ENCODE results near the gene PCLAF. TPM values are rescaled to one million over a fixed set of nuclear protein-coding genes. Genes with fewer than 3 reads are reported as not detected.

Gene PCLAF
- total and polyA plus RNA-seq, 2 of the 4 experiments (the other 2 are of a cell fraction), result 12.9 to 60.5 TPM

GRCh38 chr15:64429448-64429847 is 48.2 kb upstream of the PCLAF start:
- Histone ChIP-seq H4K5ac (ENCODE audit: low read depth, low read length) (no peak overlapping the region), H4K8ac (ENCODE audit: low read depth in 2 of 2, low read length in 2 of 2) (no peak overlapping the region), H3K9me3 (ENCODE audit: control insufficient read depth, insufficient read depth, low read length) (no peaks in the 10 kb centered on the region), H3K9ac (ENCODE audit: low read depth, low read length) (no peak overlapping the region), H2BK20ac (ENCODE audit: low read depth, low read length) (no peak overlapping the region; the same call in 1 of the 2 replicates), H2BK120ac (ENCODE audit: low read depth, low read length) (no peak overlapping the region), H3K4me1 (ENCODE audit: control insufficient read depth, insufficient read depth, low read length) (peaks cover 4% of the 10 kb centered on the region; the same call in 1 of the 2 replicates), H4K91ac (ENCODE audit: insufficient read depth, low read depth, low read length) (no peak overlapping the region), H2AFZ (replicated peaks; ENCODE audit: low read length, poor library complexity) (no peak overlapping the region), H3K14ac (replicated peaks; ENCODE audit: low read depth, low read length) (peak overlapping the region; percentile 35), H2BK5ac (ENCODE audit: low read depth, low read length, poor library complexity, severe bottlenecking) (peak overlapping the region; percentile 77), H3K4me3 (ENCODE audit: insufficient read depth, low read depth, low read length) (no peak overlapping the region), H4K20me1 (ENCODE audit: insufficient read depth, low read length) (no peaks in the 10 kb centered on the region), H3K18ac (ENCODE audit: low read depth, low read length) (peak overlapping the region; percentile 16; the same call in 1 of the 2 replicates), H3K56ac (ENCODE audit: extremely low read depth, insufficient read depth, low read length) (no peak overlapping the region), H3K36me3 (ENCODE audit: control insufficient read depth, insufficient read depth, low read length) (peaks cover 11% of the 10 kb centered on the region), H2BK15ac (ENCODE audit: low read depth, low read length) (no peak overlapping the region), H3K27me3 (ENCODE audit: control insufficient read depth, insufficient read depth, low read length) (no peaks in the 10 kb centered on the region), H2AK5ac (ENCODE audit: low read depth, low read length) (no peak overlapping the region), H3K4me2 (ENCODE audit: low read depth, low read length) (peak overlapping the region; percentile 19; the same call in 1 of the 2 replicates), H3K9me1 (ENCODE audit: insufficient read depth, low read length) (no peaks in the 10 kb centered on the region), H3K23ac (ENCODE audit: low read depth, low read length) (peak overlapping the region; percentile 10; the same call in 1 of the 2 replicates), H3K27ac (ENCODE audit: insufficient read depth, low read length) (peak overlapping the region; percentile 13; the same call in 1 of the 2 replicates), H3K79me1 (ENCODE audit: low read depth in 1 of 2, low read length in 2 of 2) (peaks cover 3 to 18% of the 10 kb centered on the region in 2 experiments; a peak in 3 of 4 replicates), H3K4ac (ENCODE audit: low read depth, low read length) (no peak overlapping the region), H2AK9ac (replicated peaks; ENCODE audit: low read depth, low read length, poor library complexity) (no peak overlapping the region)
- DNase-seq (no peak), ATAC-seq (ENCODE audit: low read depth) (no peak)
- TF ChIP-seq MAFK (IDR thresholded peaks at IDR 0.05; ENCODE audit: low read depth, low read length) (no peak), NFE2L2 (IDR thresholded peaks at IDR 0.05; ENCODE audit: low read depth, low read length) (no peak), RFX5 (IDR thresholded peaks at IDR 0.05; ENCODE audit: low read depth, low read length) (no peak), RAD21 (IDR thresholded peaks at IDR 0.05; ENCODE audit: low read length) (no peak), FOS (IDR thresholded peaks at IDR 0.05; ENCODE audit: low read depth, low read length) (no peak), RCOR1 (IDR thresholded peaks at IDR 0.05; ENCODE audit: insufficient replicate concordance, low read length) (no peak)
- TF ChIP-seq, protein P1, sequence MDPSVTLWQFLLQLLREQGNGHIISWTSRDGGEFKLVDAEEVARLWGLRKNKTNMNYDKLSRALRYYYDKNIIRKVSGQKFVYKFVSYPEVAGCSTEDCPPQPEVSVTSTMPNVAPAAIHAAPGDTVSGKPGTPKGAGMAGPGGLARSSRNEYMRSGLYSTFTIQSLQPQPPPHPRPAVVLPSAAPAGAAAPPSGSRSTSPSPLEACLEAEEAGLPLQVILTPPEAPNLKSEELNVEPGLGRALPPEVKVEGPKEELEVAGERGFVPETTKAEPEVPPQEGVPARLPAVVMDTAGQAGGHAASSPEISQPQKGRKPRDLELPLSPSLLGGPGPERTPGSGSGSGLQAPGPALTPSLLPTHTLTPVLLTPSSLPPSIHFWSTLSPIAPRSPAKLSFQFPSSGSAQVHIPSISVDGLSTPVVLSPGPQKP (IDR thresholded peaks at IDR 0.05; ENCODE audit: borderline replicate concordance, low read depth, low read length), result no peak
- intact Hi-C loops (cut with micrococcal nuclease) (loop anchor here (5.0 kb wide), 1 partner anchor 298 kb away; no protein-coding TSS in a partner anchor), dilution Hi-C loops (cut with HindIII; ENCODE audit: low sequenced_read_pairs, unreplicated experiment) (no loop called here), in situ Hi-C loops (cut with MboI; ENCODE audit: low sequenced_read_pairs) (loop anchor here (5.0 kb wide), 1 partner anchor 238 kb away; no protein-coding TSS in a partner anchor)
- ChIA-PET POLR2A (ENCODE audit: unreplicated experiment) (no interaction called here), CTCF (no interaction called here)
- no TSS peak for BruUV-seq (replicated peaks)
